SU-DHL-6 (cell line): ENCODE measurements around the gene LLCFC1.
"Not testable (repeated sequence)": the region's sequence is repeated elsewhere in the genome, so short reads cannot be mapped to it uniquely, and the experiment has no call there.

Source experiments
- CTCF ChIP-seq: fragments of 200-600 bp; sonication (generic); IDR thresholded peaks from one replicate; pipeline ENCODE4 v1.5.1; 2017; ENCODE audit warnings: antibody characterized with exemption, mild to moderate bottlenecking, low read length, moderate library complexity; ENCODE audit not compliant: insufficient read depth, poor library complexity, severe bottlenecking
- EZH2phosphoT487 ChIP-seq: fragments of 200-600 bp; sonication (generic), shearing (Covaris generic); conservative IDR thresholded peaks from 2 replicates; pipeline ENCODE4 v1.6.1; 2018; ENCODE audit warnings: mild to moderate bottlenecking, antibody characterized with exemption, low read length, moderate library complexity, mixed read lengths

DNA sequence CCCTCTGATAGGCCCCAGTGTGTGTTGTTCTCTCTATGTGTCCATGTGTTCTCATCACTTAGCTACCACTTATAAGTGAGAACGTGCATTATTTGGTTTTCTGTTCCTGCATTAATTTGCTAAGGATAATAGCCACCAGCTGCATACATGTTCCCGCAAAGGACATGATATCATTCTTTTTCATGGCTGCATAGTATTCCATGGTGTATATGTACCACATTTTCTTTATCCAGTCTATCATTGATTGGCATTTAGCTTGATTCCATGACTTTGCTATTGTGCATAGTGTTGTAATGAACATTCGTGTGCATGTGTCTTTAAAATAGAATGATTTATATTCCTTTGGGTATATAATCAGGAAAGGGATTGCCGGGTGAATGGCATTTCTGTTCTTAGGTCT lies 39.1 kb downstream of the LLCFC1 start:
- TF ChIP-seq CTCF, EZH2phosphoT487: not testable (repeated sequence)
